Upper lobe of left lung (tissue), 6 donors: ENCODE results near the gene SSB. TPM values are rescaled to one million over a fixed set of nuclear protein-coding genes. Genes with fewer than 3 reads are reported as not detected.

Source experiments
- ATAC-seq, 2 donors: fragments of 200-7000 bp; cut with Tn5 transposase; one replicate each; pipeline ENCODE4 v1.9.1; 2022; ENCODE audit warnings: mild to moderate bottlenecking in 2 of 2, moderate library complexity in 2 of 2; ENCODE audit not compliant: low FRiP score in 2 of 2
- DNase-seq, 2 donors: peaks; one replicate each; pipeline ENCODE4 v3.0.0-alpha.2; 2019 to 2020
- H3K27ac ChIP-seq, 4 donors: fragments of 200-600 bp; sonication (generic); one replicate each; pipeline ENCODE4 v1.5.1; 2016 to 2019
- H3K27me3 ChIP-seq, 4 donors: fragments of 200-600 bp; sonication (generic); one replicate each; pipeline ENCODE4 v1.5.1; 2017 to 2019
- H3K36me3 ChIP-seq, 4 donors: fragments of 200-600 bp; sonication (generic); one replicate each; pipeline ENCODE4 v1.5.1; 2016 to 2019
- H3K4me1 ChIP-seq, 4 donors: fragments of 200-600 bp; sonication (generic); one replicate each; pipeline ENCODE4 v1.5.1; 2018 to 2019
- H3K4me3 ChIP-seq, 4 donors: fragments of 200-600 bp; sonication (generic); one replicate each; pipeline ENCODE4 v1.5.1; 2017 to 2019; ENCODE audit warnings: mild to moderate bottlenecking in 2 of 4, moderate library complexity in 1 of 4
- H3K9me3 ChIP-seq, 4 donors: fragments of 200-600 bp; sonication (generic); one replicate each; pipeline ENCODE4 v1.5.1; 2018 to 2019
- CTCF ChIP-seq, 6 experiments: fragments of 450-650 bp in 4 of 6; fragments of 200-600 bp in 2 of 6; sonication (generic) in 2 of 6; IDR thresholded peaks; one replicate each; pipeline ENCODE4 v1.5.1; 2016 to 2019; ENCODE audit warnings: antibody characterized with exemption in 6 of 6
- EP300 ChIP-seq, 4 donors: sonication (generic); formaldehyde crosslinking; IDR thresholded peaks; one replicate each; pipeline ENCODE4 v1.5.1; 2017; ENCODE audit warnings: antibody characterized with exemption in 4 of 4, control low read depth in 2 of 4
- POLR2A ChIP-seq, 4 donors: fragments of 450-650 bp; IDR thresholded peaks; one replicate each; pipeline ENCODE4 v1.5.1; 2016 to 2017; ENCODE audit warnings: antibody characterized with exemption in 4 of 4, mild to moderate bottlenecking in 2 of 4
- POLR2AphosphoS5 ChIP-seq, 2 donors: sonication (generic); formaldehyde crosslinking; IDR thresholded peaks; one replicate each; pipeline ENCODE4 v1.5.1; 2017; ENCODE audit warnings: antibody characterized with exemption in 2 of 2
- WGBS, 2 donors: methylation state at CpG; one replicate each; pipeline ENCODE4 v1.1.5; 2017 to 2018; 5-methylcytosine and 5-hydroxymethylcytosine counted together
- total RNA-seq, 6 donors: library from RNA; depleted of rRNA in 4 of 6; stranded (reverse); fragments of >200 nt in 4 of 6; gene quantifications; one replicate each; pipeline versions ENCODE4 v1.1.0 to v1.2.1, GENCODE V29; 2016 to 2021
- donor health status: DM: no; HTN: no; CAD: no; lungs with moderate emphysema.
- donor health status: DM: no; HTN: yes; CAD: no; lungs with severe emphysema.

SSB gene
- total RNA-seq, 6 donors from 2014 or later: 29.3 to 111 (median 55.7) TPM

- 3% methylated on average over 28 to 41 of the region's 61 CpGs for WGBS, 2 donors
- no peaks in the 10 kb centered on the region for H3K27me3 ChIP-seq
- peak within 1 kb of the TSS; percentile 53 to 81 (median 72) for H3K4me3 ChIP-seq
- no peaks in the 10 kb centered on the region for H3K9me3 ChIP-seq
- H3K4me1 ChIP-seq: peaks cover 33 to 57% (median 38%) of the 10 kb centered on the region in 4 donors
- TF ChIP-seq EP300 (IDR thresholded peaks at IDR 0.05): no peak
- peak in 2 of 4 donors; percentile 59 to 82 for TF ChIP-seq POLR2A (IDR thresholded peaks at IDR 0.05)
- peak; percentile 94 to 99 (median 98) for TF ChIP-seq CTCF (IDR thresholded peaks at IDR 0.05)
- TF ChIP-seq POLR2AphosphoS5 (IDR thresholded peaks at IDR 0.05): peak; percentile 59 to 74
- DNase-seq (peak; percentile 90 to 97), ATAC-seq (peak; percentile 80 to 91)
- H3K36me3 ChIP-seq: peaks cover 0 to 8% (median 3%) of the 10 kb centered on the region in 4 donors
- peak within 1 kb of the TSS; percentile 68 to 90 (median 83) for H3K27ac ChIP-seq
These were observed 26.0 kb downstream of the SSB start, which contains the start of gene METTL5 for GRCh38 chr2:169824373-169825333. METTL5 (minus strand) TSS chr2:169824905; CDS start chr2:169824597, 308 bp downstream.

- H3K36me3 ChIP-seq: no peaks in the 10 kb centered on the region
- ATAC-seq (peak; percentile 95 to 96), DNase-seq (peak; percentile 95 to 98)
- no peaks in the 10 kb centered on the region for H3K27me3 ChIP-seq
- H3K4me1 ChIP-seq: peaks cover 42 to 51% (median 47%) of the 10 kb centered on the region in 4 donors
- H3K4me3 ChIP-seq: peak within 1 kb of the TSS; percentile 82 to 99 (median 88)
- peak within 1 kb of the TSS; percentile 85 to 95 (median 90) for H3K27ac ChIP-seq
- H3K9me3 ChIP-seq: no peaks in the 10 kb centered on the region
- WGBS, 2 donors: 1% methylated on average over 19 to 30 of the region's 104 CpGs
- no peak for TF ChIP-seq EP300 (IDR thresholded peaks at IDR 0.05)
- peak in 3 of 4 donors; percentile 79 to 88 (median 85) for TF ChIP-seq POLR2A (IDR thresholded peaks at IDR 0.05)
- TF ChIP-seq CTCF (IDR thresholded peaks at IDR 0.05): peak in 3 of 6 experiments; percentile 8 to 42 (median 19)
- TF ChIP-seq POLR2AphosphoS5 (IDR thresholded peaks at IDR 0.05): peak; percentile 80 to 85
These were observed 28.8 kb downstream of the SSB start, which contains the start of gene UBR3 for GRCh38 chr2:169827272-169828140. UBR3 (plus strand) TSS chr2:169827454; CDS start chr2:169827508, 54 bp downstream.

GRCh38 chr2:169828141-169828811 is 29.6 kb downstream of the SSB start:
- Histone ChIP-seq H3K27me3 (no peaks in the 10 kb centered on the region), H3K27ac (peak overlapping the region; percentile 85 to 95 (median 90)), H3K36me3 (no peaks in the 10 kb centered on the region), H3K4me1 (peaks cover 37 to 43% (median 41%) of the 10 kb centered on the region in 4 donors), H3K9me3 (no peaks in the 10 kb centered on the region), H3K4me3 (peak overlapping the region; percentile 82 to 99 (median 88))
- TF ChIP-seq CTCF (IDR thresholded peaks at IDR 0.05) (no peak), POLR2A (IDR thresholded peaks at IDR 0.05) (peak in 2 of 4 donors; percentile 15 to 41)
- ATAC-seq (peak; percentile 51 to 76), DNase-seq (peak in 1 of 2 donors; percentile 66)
- 1% methylated on average over 13 of the region's 13 CpGs for WGBS, 2 donors

GRCh38 chr2:169834401-169834800 is 35.7 kb downstream of the SSB start:
- H3K27me3 ChIP-seq: no peaks in the 10 kb centered on the region
- TF ChIP-seq CTCF (IDR thresholded peaks at IDR 0.05) (no peak), POLR2A (IDR thresholded peaks at IDR 0.05) (no peak), POLR2AphosphoS5 (IDR thresholded peaks at IDR 0.05) (no peak), EP300 (IDR thresholded peaks at IDR 0.05) (no peak)
- H3K4me1 ChIP-seq: peaks cover 16 to 23% (median 19%) of the 10 kb centered on the region in 4 donors
- no peaks in the 10 kb centered on the region for H3K36me3 ChIP-seq
- ATAC-seq (no peak), DNase-seq (no peak)
- no peak overlapping the region for H3K4me3 ChIP-seq
- no peak overlapping the region for H3K27ac ChIP-seq
- no peaks in the 10 kb centered on the region for H3K9me3 ChIP-seq
- WGBS, 2 donors: 79 to 85% methylated on average over 1 of the region's 1 CpG
